WTC11 (cell line): Measurements from ENCODE around the gene HOXA7. TPM values are rescaled to one million over a fixed set of nuclear protein-coding genes. Genes with fewer than 3 reads are reported as not detected.
A peak's percentile ranks its signal among the peaks of the same experiment; 100 is the strongest.

Experiments used
- ATAC-seq: fragments of 200-7000 bp; cut with Tn5 transposase; 2 replicates; pipeline ENCODE4 v1.10.0; 2021; ENCODE audit warnings: mild to moderate bottlenecking, moderate library complexity
- CTCF ChIA-PET: fragments of 300-600 bp; sonication (Branson Sonifier 250); formaldehyde crosslinking; loops from one replicate; lab custom pipeline; 2021; ENCODE audit warnings: antibody characterized with exemption; lab: Charles Lee
- POLR2A ChIA-PET: fragments of 350-600 bp; sonication (Branson Sonifier 250); formaldehyde crosslinking; loops from one replicate; lab custom pipeline; 2021; ENCODE audit warnings: antibody characterized with exemption; lab: Charles Lee
- DNase-seq: peaks from one replicate; pipeline ENCODE4 v3.0.0; 2021; ENCODE audit warnings: low spot score
- H3K27ac Mint-ChIP-seq: 2 replicates; pipeline ENCODE4 v1.8.0; 2021; ENCODE audit warnings: mixed read lengths
- H3K27me3 Mint-ChIP-seq: 2 replicates; pipeline ENCODE4 v1.8.0; 2021; ENCODE audit warnings: low read depth, mild to moderate bottlenecking, moderate library complexity, mixed read lengths
- H3K36me3 Mint-ChIP-seq: 2 replicates; pipeline ENCODE4 v1.8.0; 2021; ENCODE audit warnings: mixed read lengths
- H3K4me1 Mint-ChIP-seq: 2 replicates; pipeline ENCODE4 v1.8.0; 2022; ENCODE audit warnings: mixed read lengths
- H3K4me3 Mint-ChIP-seq: 2 replicates; pipeline ENCODE4 v1.8.0; 2021; ENCODE audit warnings: mild to moderate bottlenecking, moderate library complexity, mixed read lengths
- H3K9me3 Mint-ChIP-seq: 2 replicates; pipeline ENCODE4 v1.8.0; 2021; ENCODE audit warnings: mixed read lengths
- ATF2 ChIP-seq: sonication (generic); formaldehyde crosslinking; IDR thresholded peaks from 2 replicates; pipeline ENCODE4 v1.8.1; 2022; ENCODE audit warnings: low read depth, missing genetic modification reagents, borderline replicate concordance
- CBFB ChIP-seq: sonication (generic); formaldehyde crosslinking; IDR thresholded peaks from 2 replicates; pipeline ENCODE4 v1.8.1; 2022; ENCODE audit warnings: mild to moderate bottlenecking, low read depth, missing genetic modification reagents
- CREB1 ChIP-seq: sonication (generic); formaldehyde crosslinking; IDR thresholded peaks from 2 replicates; pipeline ENCODE4 v1.8.0; 2023; ENCODE audit warnings: mild to moderate bottlenecking, missing genetic modification reagents
- ELF4 ChIP-seq: sonication (generic); formaldehyde crosslinking; IDR thresholded peaks from 2 replicates; pipeline ENCODE4 v1.8.1; 2022; ENCODE audit warnings: low read depth, mild to moderate bottlenecking, moderate library complexity, missing genetic modification reagents
- FOXJ3 ChIP-seq: sonication (generic); formaldehyde crosslinking; IDR thresholded peaks from 2 replicates; pipeline ENCODE4 v1.9.0; 2021; ENCODE audit warnings: missing genetic modification reagents, mild to moderate bottlenecking, borderline replicate concordance
- GRHL2 ChIP-seq: fragments of 250-450 bp; sonication (Bioruptor Pico); IDR thresholded peaks from 2 replicates; pipeline ENCODE4 v1.8.0; 2022; ENCODE audit warnings: mild to moderate bottlenecking, moderate library complexity; ENCODE audit not compliant: insufficient replicate concordance, severe bottlenecking
- JAZF1 ChIP-seq: fragments of 250-450 bp; sonication (Bioruptor Pico); IDR thresholded peaks from 2 replicates; pipeline ENCODE4 v1.9.0; 2021; ENCODE audit warnings: moderate library complexity, mild to moderate bottlenecking, inconsistent platforms
- NFYB ChIP-seq: sonication (generic); formaldehyde crosslinking; conservative IDR thresholded peaks from 2 replicates; pipeline ENCODE4 v1.8.0; 2022; ENCODE audit warnings: low read depth, missing genetic modification reagents
- OVOL2 ChIP-seq: fragments of 250-450 bp; sonication (Bioruptor Pico); IDR thresholded peaks from 2 replicates; pipeline ENCODE4 v1.9.0; 2021; ENCODE audit warnings: mild to moderate bottlenecking, borderline replicate concordance
- RORB ChIP-seq: fragments of 250-450 bp; sonication (Bioruptor Pico); IDR thresholded peaks from 2 replicates; pipeline ENCODE4 v1.9.0; 2021; ENCODE audit warnings: mild to moderate bottlenecking
- SOX15 ChIP-seq: fragments of 250-450 bp; sonication (Bioruptor Pico); IDR thresholded peaks from 2 replicates; pipeline ENCODE4 v1.9.0; 2021; ENCODE audit warnings: mild to moderate bottlenecking
- TP53 ChIP-seq: sonication (generic); formaldehyde crosslinking; IDR thresholded peaks from 2 replicates; pipeline ENCODE4 v1.8.1; 2023; ENCODE audit warnings: mild to moderate bottlenecking, missing genetic modification reagents
- USF2 ChIP-seq: sonication (generic); formaldehyde crosslinking; IDR thresholded peaks from 2 replicates; pipeline ENCODE4 v1.8.1; 2023; ENCODE audit warnings: mild to moderate bottlenecking, missing genetic modification reagents, moderate library complexity
- ZMAT4 ChIP-seq: fragments of 250-450 bp; sonication (Bioruptor Pico); IDR thresholded peaks from 2 replicates; pipeline ENCODE4 v1.9.0; 2021; ENCODE audit warnings: mild to moderate bottlenecking
- ZNF263 ChIP-seq: sonication (generic); formaldehyde crosslinking; IDR thresholded peaks from 2 replicates; pipeline ENCODE4 v1.8.1; 2022; ENCODE audit warnings: low read depth, mild to moderate bottlenecking, moderate library complexity, missing genetic modification reagents
- ZNF416 ChIP-seq: fragments of 250-450 bp; sonication (Bioruptor Pico); IDR thresholded peaks from 2 replicates; pipeline ENCODE4 v1.9.0; 2021; ENCODE audit warnings: mild to moderate bottlenecking, inconsistent platforms
- ZSCAN18 ChIP-seq: fragments of 250-450 bp; sonication (Bioruptor Pico); IDR thresholded peaks from 2 replicates; pipeline ENCODE4 v2.1.2; 2022; ENCODE audit warnings: mild to moderate bottlenecking, moderate library complexity
- total RNA-seq: library from RNA; stranded (reverse); gene quantifications from 3 replicates; pipeline ENCODE4 v1.2.3, GENCODE V29; 2021
- TF ChIP-seq, protein P1 (sequence below): sonication (generic); formaldehyde crosslinking; conservative IDR thresholded peaks from 2 replicates; pipeline ENCODE4 v1.8.1; 2022; ENCODE audit warnings: mild to moderate bottlenecking, missing genetic modification reagents
- TF ChIP-seq, protein P2 (sequence below): fragments of 250-450 bp; sonication (Bioruptor Pico); IDR thresholded peaks from 2 replicates; pipeline ENCODE4 v1.9.0; 2021; ENCODE audit warnings: mild to moderate bottlenecking, borderline replicate concordance
- TF ChIP-seq, protein P3 (sequence below): sonication (generic); formaldehyde crosslinking; IDR thresholded peaks from 2 replicates; pipeline ENCODE4 v1.8.1; 2023; ENCODE audit warnings: mild to moderate bottlenecking, missing genetic modification reagents, moderate library complexity

Gene HOXA7
- total RNA-seq, 1 experiment from 2014 or later: not detected

- Mint-ChIP-seq H3K4me3 (peak overlapping the region; percentile 45), H3K9me3 (no peaks in the 10 kb centered on the region), H3K27me3 (peaks cover 95% of the 10 kb centered on the region), H3K36me3 (no peaks in the 10 kb centered on the region), H3K27ac (no peak overlapping the region), H3K4me1 (peaks cover 18% of the 10 kb centered on the region)
- CTCF ChIA-PET: no interaction called here
- no peak for DNase-seq
- POLR2A ChIA-PET: interaction anchor here (1.0 kb wide), 1 partner anchor 29 kb away, joined by 3 read pairs; the partner anchor contains the start of gene HOXA5
- no peak for ATAC-seq
- no peak for TF ChIP-seq NFYB
- TF ChIP-seq CREB1 (CRISPR knock-in tag): no peak
- TF ChIP-seq ZSCAN18 (CRISPR knock-in tag): no peak
- TF ChIP-seq, protein P1, sequence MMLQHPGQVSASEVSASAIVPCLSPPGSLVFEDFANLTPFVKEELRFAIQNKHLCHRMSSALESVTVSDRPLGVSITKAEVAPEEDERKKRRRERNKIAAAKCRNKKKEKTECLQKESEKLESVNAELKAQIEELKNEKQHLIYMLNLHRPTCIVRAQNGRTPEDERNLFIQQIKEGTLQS (CRISPR knock-in tag): no peak
- TF ChIP-seq, protein P2, sequence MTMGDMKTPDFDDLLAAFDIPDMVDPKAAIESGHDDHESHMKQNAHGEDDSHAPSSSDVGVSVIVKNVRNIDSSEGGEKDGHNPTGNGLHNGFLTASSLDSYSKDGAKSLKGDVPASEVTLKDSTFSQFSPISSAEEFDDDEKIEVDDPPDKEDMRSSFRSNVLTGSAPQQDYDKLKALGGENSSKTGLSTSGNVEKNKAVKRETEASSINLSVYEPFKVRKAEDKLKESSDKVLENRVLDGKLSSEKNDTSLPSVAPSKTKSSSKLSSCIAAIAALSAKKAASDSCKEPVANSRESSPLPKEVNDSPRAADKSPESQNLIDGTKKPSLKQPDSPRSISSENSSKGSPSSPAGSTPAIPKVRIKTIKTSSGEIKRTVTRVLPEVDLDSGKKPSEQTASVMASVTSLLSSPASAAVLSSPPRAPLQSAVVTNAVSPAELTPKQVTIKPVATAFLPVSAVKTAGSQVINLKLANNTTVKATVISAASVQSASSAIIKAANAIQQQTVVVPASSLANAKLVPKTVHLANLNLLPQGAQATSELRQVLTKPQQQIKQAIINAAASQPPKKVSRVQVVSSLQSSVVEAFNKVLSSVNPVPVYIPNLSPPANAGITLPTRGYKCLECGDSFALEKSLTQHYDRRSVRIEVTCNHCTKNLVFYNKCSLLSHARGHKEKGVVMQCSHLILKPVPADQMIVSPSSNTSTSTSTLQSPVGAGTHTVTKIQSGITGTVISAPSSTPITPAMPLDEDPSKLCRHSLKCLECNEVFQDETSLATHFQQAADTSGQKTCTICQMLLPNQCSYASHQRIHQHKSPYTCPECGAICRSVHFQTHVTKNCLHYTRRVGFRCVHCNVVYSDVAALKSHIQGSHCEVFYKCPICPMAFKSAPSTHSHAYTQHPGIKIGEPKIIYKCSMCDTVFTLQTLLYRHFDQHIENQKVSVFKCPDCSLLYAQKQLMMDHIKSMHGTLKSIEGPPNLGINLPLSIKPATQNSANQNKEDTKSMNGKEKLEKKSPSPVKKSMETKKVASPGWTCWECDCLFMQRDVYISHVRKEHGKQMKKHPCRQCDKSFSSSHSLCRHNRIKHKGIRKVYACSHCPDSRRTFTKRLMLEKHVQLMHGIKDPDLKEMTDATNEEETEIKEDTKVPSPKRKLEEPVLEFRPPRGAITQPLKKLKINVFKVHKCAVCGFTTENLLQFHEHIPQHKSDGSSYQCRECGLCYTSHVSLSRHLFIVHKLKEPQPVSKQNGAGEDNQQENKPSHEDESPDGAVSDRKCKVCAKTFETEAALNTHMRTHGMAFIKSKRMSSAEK: no peak
- TF ChIP-seq TP53 (CRISPR knock-in tag): no peak
- no peak for TF ChIP-seq SOX15 (CRISPR knock-in tag)
- no peak for TF ChIP-seq JAZF1 (CRISPR knock-in tag)
- no peak for TF ChIP-seq OVOL2
- no peak for TF ChIP-seq GRHL2
- no peak for TF ChIP-seq ZNF263 (CRISPR knock-in tag)
- TF ChIP-seq, protein P3, sequence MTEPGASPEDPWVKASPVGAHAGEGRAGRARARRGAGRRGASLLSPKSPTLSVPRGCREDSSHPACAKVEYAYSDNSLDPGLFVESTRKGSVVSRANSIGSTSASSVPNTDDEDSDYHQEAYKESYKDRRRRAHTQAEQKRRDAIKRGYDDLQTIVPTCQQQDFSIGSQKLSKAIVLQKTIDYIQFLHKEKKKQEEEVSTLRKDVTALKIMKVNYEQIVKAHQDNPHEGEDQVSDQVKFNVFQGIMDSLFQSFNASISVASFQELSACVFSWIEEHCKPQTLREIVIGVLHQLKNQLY (CRISPR knock-in tag): no peak
- no peak for TF ChIP-seq USF2 (CRISPR knock-in tag)
- no peak for TF ChIP-seq ZMAT4 (CRISPR knock-in tag)
- TF ChIP-seq ELF4 (CRISPR knock-in tag): no peak
- TF ChIP-seq RORB (CRISPR knock-in tag): no peak
- TF ChIP-seq ZNF416 (CRISPR knock-in tag): no peak
- TF ChIP-seq CBFB (CRISPR knock-in tag): no peak
- TF ChIP-seq FOXJ3 (CRISPR knock-in tag): no peak
- no peak for TF ChIP-seq ATF2 (CRISPR knock-in tag)
Measured at GRCh38 chr7:27113991-27114769, 42.3 kb downstream of the HOXA7 start.
